Activated gamma-delta T cell treated with anti-CD3 and anti-CD28 coated beads, Interleukin-2, amount 50 U/mL, for 16 hours (primary cell): ENCODE measurements around the gene RBM10.
A peak's percentile ranks its signal among the peaks of the same experiment; 100 is the strongest.

Experiments used
- DNase-seq: peaks from one replicate; pipeline ENCODE4 v3.0.0-alpha.2; 2020; ENCODE audit warnings: low read depth

Gene RBM10

DNA sequence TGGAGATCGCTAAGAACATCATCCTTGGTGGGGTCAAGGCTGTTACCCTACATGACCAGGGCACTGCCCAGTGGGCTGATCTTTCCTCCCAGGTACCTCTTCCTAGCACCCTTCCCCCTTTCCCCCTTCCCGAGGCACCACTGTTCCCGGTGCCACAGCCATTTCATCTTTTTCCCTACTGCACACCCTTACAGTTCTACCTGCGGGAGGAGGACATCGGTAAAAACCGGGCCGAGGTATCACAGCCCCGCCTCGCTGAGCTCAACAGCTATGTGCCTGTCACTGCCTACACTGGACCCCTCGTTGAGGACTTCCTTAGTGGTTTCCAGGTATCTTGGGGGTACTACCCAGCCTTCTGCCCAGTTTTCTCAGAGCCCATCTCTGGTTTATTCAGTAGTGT lies 54.3 kb downstream of the RBM10 start:
- DNase-seq: no peak

DNA sequence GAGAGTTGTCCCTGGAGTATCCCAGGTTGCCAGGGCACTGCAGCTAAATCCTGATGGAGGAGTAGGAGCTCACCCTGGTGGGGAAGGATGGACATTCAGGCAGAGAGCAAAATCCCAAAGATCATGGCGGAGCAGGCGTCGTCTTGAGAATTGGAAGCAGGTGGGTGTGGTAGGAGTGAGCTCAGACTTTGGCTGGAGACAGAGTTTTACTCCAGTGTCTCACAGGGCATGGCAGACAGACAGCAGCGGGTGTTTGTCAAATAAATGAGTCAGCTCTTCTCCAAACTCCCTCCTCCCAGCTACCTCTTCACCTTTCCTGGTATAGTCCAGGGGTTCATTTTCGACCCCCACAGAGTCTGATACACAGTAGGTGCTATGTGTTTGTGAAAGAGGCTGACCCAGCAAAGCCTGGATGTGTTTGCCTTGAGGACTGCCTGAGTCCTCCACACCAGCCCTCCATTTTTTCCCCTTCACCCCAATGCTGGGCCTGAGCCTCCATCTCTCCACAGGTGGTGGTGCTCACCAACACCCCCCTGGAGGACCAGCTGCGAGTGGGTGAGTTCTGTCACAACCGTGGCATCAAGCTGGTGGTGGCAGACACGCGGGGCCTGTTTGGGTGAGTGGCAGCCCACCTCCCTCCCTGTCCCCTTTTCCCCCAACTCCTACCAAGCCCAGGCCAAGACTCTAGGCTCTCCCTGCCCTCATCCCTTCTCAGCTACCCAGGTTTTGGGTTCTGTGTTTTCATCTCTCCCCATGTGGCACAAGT lies 55.5 kb downstream of the RBM10 start:
- no peak for DNase-seq

DNA sequence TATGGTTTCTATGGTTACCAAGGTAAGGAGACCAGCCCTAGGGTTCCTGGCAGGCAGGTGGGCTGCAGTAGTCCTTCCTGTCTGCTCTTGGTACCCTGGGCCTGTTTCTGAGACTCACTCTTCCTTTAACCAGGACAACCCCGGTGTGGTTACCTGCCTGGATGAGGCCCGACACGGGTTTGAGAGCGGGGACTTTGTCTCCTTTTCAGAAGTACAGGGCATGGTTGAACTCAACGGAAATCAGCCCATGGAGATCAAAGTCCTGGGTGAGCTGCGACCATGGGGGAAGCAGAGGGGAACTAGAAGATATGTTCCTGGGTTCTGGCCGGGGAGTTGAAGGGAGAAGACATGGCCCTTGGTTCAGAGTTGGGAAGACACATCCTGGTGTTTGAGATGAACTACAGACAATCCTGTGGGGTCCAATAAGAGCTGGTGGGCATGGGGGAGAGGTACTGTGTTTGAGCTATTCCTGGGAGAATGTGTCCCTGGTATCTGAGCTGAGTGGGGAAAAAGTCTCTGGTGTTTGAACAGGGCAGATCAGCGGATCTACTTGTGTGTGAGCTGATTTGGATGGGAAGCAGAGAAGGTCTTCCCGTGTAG lies 56.4 kb downstream of the RBM10 start:
- no peak for DNase-seq

GRCh38 chrX:47202316-47202715 lies 57.3 kb downstream of the RBM10 start:
- no peak for DNase-seq

GRCh38 chrX:47202877-47203276 lies 57.9 kb downstream of the RBM10 start:
- no peak for DNase-seq

GRCh38 chrX:47204970-47205369 lies 59.9 kb downstream of the RBM10 start:
- no peak for DNase-seq

- no peak for DNase-seq
These were observed 61.3 kb downstream of the RBM10 start for GRCh38 chrX:47206316-47206715.

DNA sequence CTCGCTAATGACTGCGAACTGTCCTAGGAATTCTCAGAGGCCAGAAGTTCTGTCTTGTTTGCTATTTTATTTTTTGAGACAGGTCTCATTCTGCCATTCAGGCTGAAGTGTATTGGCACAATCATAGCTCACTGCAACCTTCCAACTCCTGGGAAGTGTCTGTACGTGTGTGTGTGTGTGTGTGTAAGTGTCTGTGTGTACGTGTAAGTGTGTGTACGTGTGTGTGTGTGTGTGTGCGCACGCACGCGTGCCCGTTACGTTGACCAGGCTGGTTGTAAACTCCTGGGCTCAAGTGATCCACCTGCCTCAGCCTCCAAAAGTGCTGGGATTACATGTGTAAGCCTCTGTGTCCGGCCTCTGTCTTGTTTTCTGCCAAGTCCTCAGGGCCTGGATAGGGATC lies 63.1 kb downstream of the RBM10 start:
- no peak for DNase-seq

GRCh38 chrX:47209508-47210238 lies 64.7 kb downstream of the RBM10 start:
- DNase-seq: no peak

DNA sequence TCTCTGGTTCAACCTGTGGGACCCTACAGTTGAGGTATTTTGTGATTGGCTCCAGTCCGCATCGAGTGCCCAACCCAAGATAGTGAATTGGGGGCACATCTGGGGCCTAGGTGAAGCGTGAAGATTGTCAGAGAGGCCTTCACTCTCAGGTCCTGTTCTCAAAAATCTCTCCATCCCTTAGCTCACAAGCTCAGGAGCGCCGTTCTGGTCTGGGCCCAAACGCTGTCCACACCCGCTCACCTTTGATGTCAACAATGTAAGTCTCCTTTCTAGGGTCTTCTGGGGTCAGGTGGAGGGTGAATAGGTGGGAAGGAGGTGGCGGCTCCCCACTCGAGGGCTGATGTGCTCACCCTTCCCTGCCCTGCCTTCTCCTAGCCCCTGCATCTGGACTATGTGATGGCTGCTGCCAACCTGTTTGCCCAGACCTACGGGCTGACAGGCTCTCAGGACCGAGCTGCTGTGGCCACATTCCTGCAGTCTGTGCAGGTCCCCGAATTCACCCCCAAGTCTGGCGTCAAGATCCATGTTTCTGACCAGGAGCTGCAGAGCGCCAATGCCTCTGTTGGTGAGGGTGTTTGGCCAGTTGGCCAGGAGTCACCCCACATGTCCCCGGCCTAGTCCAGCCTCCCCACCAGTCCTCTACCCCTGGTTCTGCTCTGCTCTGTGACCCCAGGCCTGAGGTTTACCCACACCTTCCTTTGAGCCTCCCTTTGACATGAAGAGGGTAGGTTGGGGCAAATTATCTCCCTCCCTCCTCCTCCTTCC lies 65.8 kb downstream of the RBM10 start:
- no peak for DNase-seq

DNA sequence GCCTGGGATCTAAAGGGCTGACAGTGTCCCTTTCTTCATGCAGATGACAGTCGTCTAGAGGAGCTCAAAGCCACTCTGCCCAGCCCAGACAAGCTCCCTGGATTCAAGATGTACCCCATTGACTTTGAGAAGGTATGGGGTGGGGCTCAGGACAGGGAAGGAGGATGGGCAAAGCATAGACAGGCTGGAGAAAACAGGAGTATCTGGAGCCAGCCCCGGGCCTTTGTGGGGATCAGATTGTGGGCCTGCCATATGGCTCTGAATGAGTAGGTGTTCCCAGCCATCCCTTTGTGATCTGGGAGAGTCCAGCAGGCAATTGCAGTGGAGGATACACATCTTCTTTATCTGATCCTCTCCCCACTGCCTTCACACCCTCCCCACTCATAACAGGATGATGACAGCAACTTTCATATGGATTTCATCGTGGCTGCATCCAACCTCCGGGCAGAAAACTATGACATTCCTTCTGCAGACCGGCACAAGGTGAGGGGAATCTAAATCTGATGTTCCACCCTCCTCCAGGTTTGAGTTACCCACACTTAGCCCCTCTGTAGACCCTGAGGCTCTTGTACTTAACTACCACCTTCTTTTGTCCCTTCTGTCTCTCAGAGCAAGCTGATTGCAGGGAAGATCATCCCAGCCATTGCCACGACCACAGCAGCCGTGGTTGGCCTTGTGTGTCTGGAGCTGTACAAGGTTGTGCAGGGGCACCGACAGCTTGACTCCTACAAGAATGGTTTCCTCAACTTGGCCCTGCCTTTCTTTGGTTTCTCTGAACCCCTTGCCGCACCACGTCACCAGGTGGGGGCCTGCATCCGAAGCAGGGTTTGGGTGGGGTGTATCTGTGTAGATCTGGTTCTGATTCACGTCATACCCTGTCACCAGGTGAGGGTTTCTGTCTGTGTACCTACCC lies 67.6 kb downstream of the RBM10 start:
- DNase-seq: no peak

GRCh38 chrX:47214435-47215077 lies 69.5 kb downstream of the RBM10 start:
- no peak for DNase-seq

DNA sequence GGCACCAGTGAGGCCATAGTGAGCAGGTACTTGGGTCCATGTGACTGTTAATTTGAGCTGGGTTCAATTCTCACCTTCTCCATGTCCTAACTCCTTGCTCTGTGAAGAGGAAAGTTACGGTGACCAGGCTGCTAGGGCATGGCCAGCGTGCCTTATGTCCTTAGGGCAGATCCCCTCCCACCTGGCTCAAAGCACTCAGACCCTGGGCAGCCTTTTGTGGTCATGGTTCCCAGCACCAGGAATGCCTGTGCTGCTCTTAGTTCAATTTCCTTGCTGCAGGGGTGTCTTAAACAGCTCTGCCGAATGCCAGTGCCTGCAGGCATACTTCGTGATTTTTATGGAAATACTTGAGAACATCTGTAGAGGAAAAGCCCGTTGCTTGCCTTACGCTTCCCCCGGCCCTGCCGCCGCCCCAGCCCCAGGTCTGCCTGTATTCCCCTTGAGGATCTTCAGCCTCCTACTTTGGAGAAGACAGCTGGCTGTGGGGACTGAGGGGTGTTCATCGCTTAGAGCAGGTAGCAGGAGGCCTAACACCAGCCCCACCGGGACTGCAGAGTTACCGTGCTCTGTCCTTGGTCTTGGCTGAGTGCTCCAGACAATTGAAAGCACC lies 70.4 kb downstream of the RBM10 start:
- DNase-seq: no peak

DNA sequence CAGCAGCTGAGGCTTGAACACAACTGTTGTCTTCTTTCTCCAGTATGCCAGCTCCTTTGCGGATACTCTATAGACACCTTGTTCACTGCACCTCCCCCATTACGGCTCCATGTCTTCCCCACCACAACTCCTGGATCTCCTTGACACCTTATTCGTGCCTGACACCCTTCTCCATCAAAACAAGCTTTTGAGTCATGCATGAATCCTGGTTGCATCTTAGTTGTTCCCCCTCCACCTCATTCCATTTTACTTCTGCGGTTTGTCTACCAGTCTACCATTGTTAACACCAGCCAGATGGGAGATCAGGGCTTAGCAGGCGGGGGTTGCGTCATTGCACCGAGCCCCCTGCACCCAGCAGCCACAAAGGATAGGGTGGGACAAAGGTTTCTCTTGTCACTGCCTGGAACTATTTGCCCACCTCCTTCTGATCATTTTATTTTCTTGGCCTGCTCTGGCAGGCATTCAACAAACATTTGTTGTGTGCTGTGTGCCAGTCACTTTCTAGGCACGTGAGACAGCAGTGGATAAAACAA lies 71.4 kb downstream of the RBM10 start:
- DNase-seq: no peak

DNA sequence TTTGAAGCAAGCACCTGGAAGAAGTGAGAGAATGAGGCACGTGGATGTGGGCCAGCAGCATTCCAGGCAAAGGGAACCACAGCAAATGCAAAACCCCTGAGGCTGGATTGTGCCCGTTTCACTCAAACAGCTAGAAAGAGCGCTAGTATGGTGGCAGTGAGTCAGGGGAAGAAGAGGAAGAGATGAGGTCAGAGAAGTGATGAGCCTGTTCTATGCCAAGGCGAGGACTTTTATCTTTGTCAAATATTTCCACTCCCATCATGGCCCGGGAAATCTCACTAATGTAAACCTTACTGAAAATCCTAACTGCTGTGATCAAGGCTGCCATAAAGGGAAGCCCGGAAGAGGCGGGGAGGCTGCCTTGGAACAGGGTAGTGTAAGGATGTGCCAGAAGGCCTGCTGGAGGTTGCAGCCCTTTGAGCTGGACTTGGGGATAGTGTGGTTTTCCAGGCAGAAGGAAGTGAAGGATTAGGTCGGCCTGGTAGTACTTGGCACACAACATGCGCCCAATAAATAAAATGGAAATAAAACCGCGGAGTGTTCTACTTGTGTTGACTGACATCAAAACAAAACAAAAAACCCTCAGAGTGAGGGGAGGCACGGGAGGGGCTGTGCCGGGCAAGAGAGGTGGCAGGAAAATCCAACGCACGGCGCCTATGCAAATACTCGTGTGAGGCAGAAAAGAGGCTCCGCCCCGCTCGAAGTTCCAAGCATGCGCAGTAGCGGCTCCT lies 72.3 kb downstream of the RBM10 start:
- no peak for DNase-seq

- DNase-seq: peak; percentile 97
These were observed 72.8 kb downstream of the RBM10 start for GRCh38 chrX:47217852-47218279.

DNA sequence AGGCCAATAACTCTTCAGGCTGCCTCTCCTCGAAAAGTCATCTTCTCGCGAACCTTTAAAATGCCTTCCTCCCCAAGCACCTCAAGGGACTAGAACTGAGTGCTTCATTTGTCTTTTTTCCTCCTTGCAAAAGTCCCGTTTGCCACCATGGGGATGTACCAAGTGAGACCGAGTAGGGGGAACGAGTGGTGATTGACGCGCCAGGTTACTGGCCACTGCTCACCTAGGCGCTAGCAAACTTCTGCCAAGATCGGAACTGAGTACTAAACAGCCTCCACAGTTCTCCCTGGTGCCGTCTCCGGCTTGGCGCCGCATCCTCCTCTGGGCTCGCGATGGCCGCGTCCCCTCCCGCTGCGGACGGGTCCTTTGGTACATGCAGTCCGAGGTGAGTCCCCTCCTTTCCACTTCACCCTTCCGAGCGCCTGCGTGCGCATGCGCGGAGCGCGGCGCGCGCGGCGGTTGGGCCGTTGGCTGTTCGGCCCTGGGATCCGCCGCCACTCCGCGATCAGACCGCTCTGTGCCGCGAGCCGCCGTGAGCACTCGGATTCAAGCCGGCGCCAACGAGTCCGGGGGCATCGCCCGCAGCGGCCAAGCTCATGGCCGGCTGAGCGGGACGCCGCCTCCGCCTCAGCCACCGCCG lies 73.4 kb downstream of the RBM10 start, which contains the start of gene CDK16:
CDK16 (plus strand) TSS at position 402 of the 640 bp plus-strand sequence. CDS start 4,877 bp downstream, outside the sequence.
- DNase-seq: peak; percentile 68

GRCh38 chrX:47218920-47219815 lies 74.1 kb downstream of the RBM10 start:
- peak; percentile 21 for DNase-seq
